Measurements from ENCODE around the gene BCAM.

BCAM gene

GRCh38 chr19:44845612-44846454 lies 36.9 kb downstream of the BCAM start, which contains the start of gene NECTIN2:
NECTIN2 (plus strand) TSS chr19:44846297; CDS start chr19:44846526, 229 bp downstream.
- TF ChIP-seq YY1 (IDR thresholded peaks at IDR 0.05; ENCODE audit: low read depth): no peak
- TF ChIP-seq NFIC (IDR thresholded peaks at IDR 0.05): 0 out of 2 replicates have a peak, but pooled peaks have one; percentile 11
- peak; percentile 40; the same call in 1 of the 2 replicates for TF ChIP-seq TAF1 (IDR thresholded peaks at IDR 0.05; ENCODE audit: low read depth)
- peak; percentile 72; the same call in 1 of the 2 replicates for TF ChIP-seq MAX (IDR thresholded peaks at IDR 0.05)
- no peak for TF ChIP-seq REST (IDR thresholded peaks at IDR 0.05; ENCODE audit: low read depth)
- 0 out of 2 replicates have a peak, but pooled peaks have one; percentile 15 for TF ChIP-seq EP300 (IDR thresholded peaks at IDR 0.05; ENCODE audit: borderline replicate concordance)
- TF ChIP-seq USF1 (IDR thresholded peaks at IDR 0.05): peak; percentile 66
- peak; percentile 31; the same call in 1 of the 2 replicates for TF ChIP-seq ZBTB7A (IDR thresholded peaks at IDR 0.05; ENCODE audit: low read depth)
- peak; percentile 73 for TF ChIP-seq RAD21 (IDR thresholded peaks at IDR 0.05; ENCODE audit: low read depth)
- TF ChIP-seq TEAD4 (IDR thresholded peaks at IDR 0.05): no peak

GRCh38 chr19:44846455-44847143 lies 37.7 kb downstream of the BCAM start:
- no peak for TF ChIP-seq TCF12 (IDR thresholded peaks at IDR 0.05; ENCODE audit: low read depth)
- TF ChIP-seq EP300 (IDR thresholded peaks at IDR 0.05; ENCODE audit: borderline replicate concordance): peak; percentile 36; the same call in 1 of the 2 replicates
- TF ChIP-seq MAX (IDR thresholded peaks at IDR 0.05): peak; percentile 21; the same call in 1 of the 2 replicates
- peak; percentile 87 for TF ChIP-seq ZBTB7A (IDR thresholded peaks at IDR 0.05; ENCODE audit: low read depth)
- peak; percentile 38; the same call in 1 of the 2 replicates for TF ChIP-seq TEAD4 (IDR thresholded peaks at IDR 0.05)
- no peak for TF ChIP-seq USF1 (IDR thresholded peaks at IDR 0.05)
- TF ChIP-seq CEBPB (IDR thresholded peaks at IDR 0.05): no peak

- TF ChIP-seq TAF1 (IDR thresholded peaks at IDR 0.05; ENCODE audit: low read depth) (no peak), EGR1 (IDR thresholded peaks at IDR 0.05) (no peak), CEBPB (IDR thresholded peaks at IDR 0.05) (no peak), YY1 (IDR thresholded peaks at IDR 0.05; ENCODE audit: low read depth) (no peak), NFIC (IDR thresholded peaks at IDR 0.05) (no peak), REST (IDR thresholded peaks at IDR 0.05; ENCODE audit: low read depth) (no peak), CREB1 (IDR thresholded peaks at IDR 0.05; ENCODE audit: low read depth) (no peak), USF1 (IDR thresholded peaks at IDR 0.05) (no peak), EP300 (IDR thresholded peaks at IDR 0.05; ENCODE audit: borderline replicate concordance) (no peak), RAD21 (IDR thresholded peaks at IDR 0.05; ENCODE audit: low read depth) (no peak), MAX (IDR thresholded peaks at IDR 0.05) (no peak), TEAD4 (IDR thresholded peaks at IDR 0.05) (no peak), FOXM1 (IDR thresholded peaks at IDR 0.05; ENCODE audit: borderline replicate concordance, low read depth) (no peak), TCF12 (IDR thresholded peaks at IDR 0.05; ENCODE audit: low read depth) (no peak)
Observed at GRCh38 chr19:44847144-44848035, 38.5 kb downstream of the BCAM start.

All from Ishikawa (cell line).